GM10266 (cell line): ENCODE measurements around the gene FBXW11.

ENCODE experiments used
- DNase-seq: peaks from one replicate; pipeline ENCODE4 v3.0.0; 2012; ENCODE audit errors: extremely low spot score
- CTCF ChIP-seq: IDR thresholded peaks from 2 replicates; pipeline ENCODE4 v1.5.1; 2012; ENCODE audit warnings: mild to moderate bottlenecking, low read depth; ENCODE audit not compliant: control insufficient read depth, insufficient read depth; ENCODE audit errors: missing control alignments

FBXW11 gene

GRCh38 chr5:172043865-172044264 lies 37.4 kb upstream of the FBXW11 start:
- no peak for DNase-seq
- no peak for TF ChIP-seq CTCF

GRCh38 chr5:172042183-172042582 lies 35.7 kb upstream of the FBXW11 start:
- DNase-seq = no peak
- no peak for TF ChIP-seq CTCF

GRCh38 chr5:172038167-172038566 lies 31.7 kb upstream of the FBXW11 start:
- no peak for TF ChIP-seq CTCF
- no peak for DNase-seq

GRCh38 chr5:172035049-172035448 lies 28.6 kb upstream of the FBXW11 start:
- peak; percentile 51 for DNase-seq
- no peak for TF ChIP-seq CTCF

- TF ChIP-seq CTCF = no peak
- no peak for DNase-seq
Observed at GRCh38 chr5:172031894-172032461, 25.5 kb upstream of the FBXW11 start.

GRCh38 chr5:172029876-172030275 lies 23.4 kb upstream of the FBXW11 start:
- no peak for TF ChIP-seq CTCF
- no peak for DNase-seq

- no peak for TF ChIP-seq CTCF
- no peak for DNase-seq
Observed at GRCh38 chr5:172028167-172028566, 21.7 kb upstream of the FBXW11 start.
